Kidney epithelial cell (primary cell): ENCODE results near the gene MEX3D. TPM values are rescaled to one million over a fixed set of nuclear protein-coding genes. Genes with fewer than 3 reads are reported as not detected.

Source experiments
- DNase-seq: peaks from one replicate; pipeline ENCODE4 v3.0.0-alpha.2; 2010; ENCODE audit warnings: low read depth
- H3K27me3 ChIP-seq: 2 replicates; pipeline ENCODE4 v1.6.0; 2011; ENCODE audit warnings: low read length; ENCODE audit not compliant: control insufficient read depth, insufficient read depth
- H3K36me3 ChIP-seq: 2 replicates; pipeline ENCODE4 v1.5.1; 2011; ENCODE audit warnings: low read length; ENCODE audit not compliant: control insufficient read depth, insufficient read depth
- H3K4me3 ChIP-seq: 2 replicates; pipeline ENCODE4 v1.5.1; 2011; ENCODE audit warnings: low read depth, mild to moderate bottlenecking, control low read depth, low read length
- total RNA-seq: library from RNA; depleted of rRNA; stranded (reverse); fragments of >200 nt; gene quantifications from 2 replicates; pipeline ENCODE4 v1.2.3, GENCODE V29; 2015
- TF ChIP-seq, protein P1 (sequence below): IDR thresholded peaks from 2 replicates; pipeline ENCODE4 v1.5.1; 2011; ENCODE audit warnings: mild to moderate bottlenecking, moderate library complexity, low read length, control low read depth, inconsistent platforms; ENCODE audit not compliant: insufficient read depth, poor library complexity, severe bottlenecking

MEX3D gene
- total RNA-seq, 1 donor from 2014 or later: 90.9 TPM

- TF ChIP-seq, protein P1, sequence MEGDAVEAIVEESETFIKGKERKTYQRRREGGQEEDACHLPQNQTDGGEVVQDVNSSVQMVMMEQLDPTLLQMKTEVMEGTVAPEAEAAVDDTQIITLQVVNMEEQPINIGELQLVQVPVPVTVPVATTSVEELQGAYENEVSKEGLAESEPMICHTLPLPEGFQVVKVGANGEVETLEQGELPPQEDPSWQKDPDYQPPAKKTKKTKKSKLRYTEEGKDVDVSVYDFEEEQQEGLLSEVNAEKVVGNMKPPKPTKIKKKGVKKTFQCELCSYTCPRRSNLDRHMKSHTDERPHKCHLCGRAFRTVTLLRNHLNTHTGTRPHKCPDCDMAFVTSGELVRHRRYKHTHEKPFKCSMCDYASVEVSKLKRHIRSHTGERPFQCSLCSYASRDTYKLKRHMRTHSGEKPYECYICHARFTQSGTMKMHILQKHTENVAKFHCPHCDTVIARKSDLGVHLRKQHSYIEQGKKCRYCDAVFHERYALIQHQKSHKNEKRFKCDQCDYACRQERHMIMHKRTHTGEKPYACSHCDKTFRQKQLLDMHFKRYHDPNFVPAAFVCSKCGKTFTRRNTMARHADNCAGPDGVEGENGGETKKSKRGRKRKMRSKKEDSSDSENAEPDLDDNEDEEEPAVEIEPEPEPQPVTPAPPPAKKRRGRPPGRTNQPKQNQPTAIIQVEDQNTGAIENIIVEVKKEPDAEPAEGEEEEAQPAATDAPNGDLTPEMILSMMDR: no peak
- Histone ChIP-seq H3K27me3 (peaks cover 3% of the 10 kb centered on the region), H3K4me3 (peak overlapping the region; percentile 93), H3K36me3 (peaks cover under 1% of the 10 kb centered on the region)
- peak; percentile 19 for DNase-seq
Measured at GRCh38 chr19:1566392-1567115, 1.6 kb downstream of the MEX3D start.

GRCh38 chr19:1563251-1563650, 4.9 kb downstream of the MEX3D start:
- H3K27me3 ChIP-seq: no peaks in the 10 kb centered on the region

GRCh38 chr19:1561236-1561842, 6.8 kb downstream of the MEX3D start:
- TF ChIP-seq, protein P1: no peak
- Histone ChIP-seq H3K4me3 (no peak overlapping the region), H3K27me3 (no peaks in the 10 kb centered on the region), H3K36me3 (peaks cover 3% of the 10 kb centered on the region)
- no peak for DNase-seq

More at GRCh38 chr19:1563251-1563650, 4.9 kb downstream of the MEX3D start:
- peaks cover 3% of the 10 kb centered on the region for H3K36me3 ChIP-seq
- H3K4me3 ChIP-seq: no peak overlapping the region
- no peak for DNase-seq
- TF ChIP-seq, protein P1: no peak

DNA sequence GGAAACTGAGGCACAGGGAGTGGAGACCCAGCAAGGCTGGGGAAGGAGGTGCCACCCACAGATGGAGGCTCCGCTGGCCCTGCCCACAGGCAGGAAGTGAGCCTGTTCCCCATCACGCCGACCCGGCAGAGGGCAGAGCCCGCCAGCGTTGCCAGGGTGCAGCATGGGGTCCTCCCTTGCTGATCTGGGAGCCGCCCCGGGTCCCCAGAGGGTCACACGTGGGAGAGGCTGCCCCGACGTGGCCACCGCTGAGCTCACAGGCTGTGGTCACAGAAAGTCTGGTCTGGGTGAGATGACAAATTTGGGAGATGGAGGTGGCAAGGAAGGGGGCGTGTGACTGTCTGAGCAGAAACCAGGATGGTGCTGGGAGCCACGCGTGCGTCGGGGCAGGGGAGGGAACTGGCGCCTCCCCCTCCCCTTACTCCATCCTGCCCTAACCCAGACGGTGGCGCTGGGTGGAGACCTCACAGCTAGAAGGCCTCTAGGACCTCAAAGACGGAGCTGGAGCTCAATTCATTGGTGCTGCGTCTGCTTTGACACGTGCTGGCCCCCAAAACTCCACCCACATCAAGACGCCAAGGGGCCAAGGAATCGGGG, 7.7 kb downstream of the MEX3D start:
- Histone ChIP-seq H3K36me3 (peaks cover 3% of the 10 kb centered on the region), H3K4me3 (no peak overlapping the region), H3K27me3 (no peaks in the 10 kb centered on the region)
- TF ChIP-seq, protein P1: no peak
- no peak for DNase-seq

DNA sequence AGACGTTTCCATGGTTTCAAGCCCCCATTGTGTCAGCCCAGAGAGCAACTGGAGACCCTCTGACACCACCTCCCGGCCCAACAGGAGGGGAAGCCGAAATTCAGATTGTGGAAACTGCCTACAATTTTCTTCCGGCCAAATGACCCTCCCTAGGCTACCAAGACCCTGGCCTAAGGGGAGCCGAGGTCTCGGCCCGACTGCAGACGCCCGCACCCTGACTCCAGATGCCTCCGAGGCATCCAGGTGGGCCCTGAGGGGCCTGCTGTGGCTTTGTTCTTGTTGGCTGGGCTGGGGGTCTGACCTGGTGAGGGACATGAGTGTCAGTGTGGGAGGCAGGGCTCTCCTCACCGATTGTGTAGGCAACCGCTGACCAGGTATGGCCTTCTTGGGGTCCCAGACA, 9.6 kb downstream of the MEX3D start:
- Histone ChIP-seq H3K27me3 (no peaks in the 10 kb centered on the region), H3K36me3 (peaks cover 3% of the 10 kb centered on the region), H3K4me3 (no peak overlapping the region)
- TF ChIP-seq, protein P1: no peak
- no peak for DNase-seq
